Measurements from ENCODE around the gene CFDP1. TPM values are rescaled to one million over a fixed set of nuclear protein-coding genes. Genes with fewer than 3 reads are reported as not detected.

CFDP1 gene
- polyA plus RNA-seq, 1 donor (not counting 4 experiments of a cell fraction or from before 2014, with no cell fraction given) = 42.1 TPM

DNA sequence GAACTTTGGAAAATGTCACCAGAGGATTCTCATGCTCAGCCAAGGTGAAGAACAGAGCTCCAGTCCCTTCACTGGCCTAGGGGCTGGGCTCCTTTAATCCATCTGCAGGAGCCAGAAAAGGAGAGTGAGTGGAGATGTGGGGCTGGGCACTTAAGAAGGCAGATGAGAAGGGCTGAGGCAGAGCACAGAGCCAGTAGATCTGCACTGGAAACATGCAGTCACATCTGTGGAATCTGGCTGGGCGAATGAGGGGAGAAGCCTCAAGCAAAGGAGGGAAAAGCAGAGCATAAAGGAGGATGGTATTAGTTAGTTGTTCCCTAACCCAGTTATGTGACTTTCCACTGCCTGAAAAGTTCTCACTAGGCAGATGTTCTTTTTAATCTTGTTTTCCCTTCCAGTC lies 131.5 kb downstream of the CFDP1 start:
- Histone ChIP-seq H3K4me2 (ENCODE audit: control insufficient read depth, extremely low read depth, insufficient read depth, low read depth, low read length) (no peak overlapping the region), H3K9ac (ENCODE audit: control insufficient read depth, extremely low read depth, insufficient read depth, low read length) (no peak overlapping the region), H3K27ac (ENCODE audit: control insufficient read depth, insufficient read depth, low read length) (no peak overlapping the region), H2AFZ (ENCODE audit: control insufficient read depth, low read length) (no peak overlapping the region), H3K79me2 (ENCODE audit: control insufficient read depth, insufficient read depth, low read length) (no peaks in the 10 kb centered on the region), H3K4me1 (ENCODE audit: control insufficient read depth, extremely low read depth, insufficient read depth, low read length) (peaks cover 40% of the 10 kb centered on the region), H3K4me3 (ENCODE audit: control insufficient read depth in 2 of 3, extremely low read depth in 1 of 3, insufficient read depth in 2 of 3, low read depth in 1 of 3, low read length in 3 of 3) (no peak overlapping the region), H3K27me3 (ENCODE audit: control insufficient read depth, extremely low read depth, insufficient read depth, low read length) (no peaks in the 10 kb centered on the region), H3K36me3 (ENCODE audit: control insufficient read depth in 2 of 2, extremely low read depth in 1 of 2, insufficient read depth in 2 of 2, low read length in 2 of 2) (peaks cover 9 to 14% of the 10 kb centered on the region in 2 experiments), H3K9me3 (ENCODE audit: control insufficient read depth, low read depth, low read length) (no peaks in the 10 kb centered on the region), H4K20me1 (ENCODE audit: control insufficient read depth, extremely low read depth, insufficient read depth, low read length) (no peaks in the 10 kb centered on the region), H3K9me1 (ENCODE audit: control insufficient read depth, extremely low read depth, insufficient read depth, low read length) (no peaks in the 10 kb centered on the region)
- DNase-seq (ENCODE audit: low read depth, low spot score) (no peak), FAIRE-seq (no peak)
- no peak for TF ChIP-seq EZH2 (IDR thresholded peaks at IDR 0.05; ENCODE audit: low read length)
- dilution Hi-C loops (cut with MboI; ENCODE audit: extremely low pct_ligation_motif_present, low sequenced_read_pairs) = no loop called here

- Histone ChIP-seq H3K27me3 (ENCODE audit: control insufficient read depth, extremely low read depth, insufficient read depth, low read length) (no peaks in the 10 kb centered on the region), H4K20me1 (ENCODE audit: control insufficient read depth, extremely low read depth, insufficient read depth, low read length) (no peaks in the 10 kb centered on the region), H3K9ac (ENCODE audit: control insufficient read depth, extremely low read depth, insufficient read depth, low read length) (no peak overlapping the region), H3K79me2 (ENCODE audit: control insufficient read depth, insufficient read depth, low read length) (no peaks in the 10 kb centered on the region), H2AFZ (ENCODE audit: control insufficient read depth, low read length) (no peak overlapping the region), H3K9me1 (ENCODE audit: control insufficient read depth, extremely low read depth, insufficient read depth, low read length) (no peaks in the 10 kb centered on the region), H3K36me3 (ENCODE audit: control insufficient read depth in 2 of 2, extremely low read depth in 1 of 2, insufficient read depth in 2 of 2, low read length in 2 of 2) (peaks cover 8 to 18% of the 10 kb centered on the region in 2 experiments), H3K9me3 (ENCODE audit: control insufficient read depth, low read depth, low read length) (no peaks in the 10 kb centered on the region), H3K4me2 (ENCODE audit: control insufficient read depth, extremely low read depth, insufficient read depth, low read depth, low read length) (no peak overlapping the region), H3K4me1 (ENCODE audit: control insufficient read depth, extremely low read depth, insufficient read depth, low read length) (peaks cover 14% of the 10 kb centered on the region), H3K27ac (ENCODE audit: control insufficient read depth, insufficient read depth, low read length) (no peak overlapping the region), H3K4me3 (ENCODE audit: control insufficient read depth in 2 of 3, extremely low read depth in 1 of 3, insufficient read depth in 2 of 3, low read depth in 1 of 3, low read length in 3 of 3) (no peak overlapping the region)
- no peak for TF ChIP-seq EZH2 (IDR thresholded peaks at IDR 0.05; ENCODE audit: low read length)
- TF ChIP-seq, protein P1, sequence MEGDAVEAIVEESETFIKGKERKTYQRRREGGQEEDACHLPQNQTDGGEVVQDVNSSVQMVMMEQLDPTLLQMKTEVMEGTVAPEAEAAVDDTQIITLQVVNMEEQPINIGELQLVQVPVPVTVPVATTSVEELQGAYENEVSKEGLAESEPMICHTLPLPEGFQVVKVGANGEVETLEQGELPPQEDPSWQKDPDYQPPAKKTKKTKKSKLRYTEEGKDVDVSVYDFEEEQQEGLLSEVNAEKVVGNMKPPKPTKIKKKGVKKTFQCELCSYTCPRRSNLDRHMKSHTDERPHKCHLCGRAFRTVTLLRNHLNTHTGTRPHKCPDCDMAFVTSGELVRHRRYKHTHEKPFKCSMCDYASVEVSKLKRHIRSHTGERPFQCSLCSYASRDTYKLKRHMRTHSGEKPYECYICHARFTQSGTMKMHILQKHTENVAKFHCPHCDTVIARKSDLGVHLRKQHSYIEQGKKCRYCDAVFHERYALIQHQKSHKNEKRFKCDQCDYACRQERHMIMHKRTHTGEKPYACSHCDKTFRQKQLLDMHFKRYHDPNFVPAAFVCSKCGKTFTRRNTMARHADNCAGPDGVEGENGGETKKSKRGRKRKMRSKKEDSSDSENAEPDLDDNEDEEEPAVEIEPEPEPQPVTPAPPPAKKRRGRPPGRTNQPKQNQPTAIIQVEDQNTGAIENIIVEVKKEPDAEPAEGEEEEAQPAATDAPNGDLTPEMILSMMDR (optimal IDR thresholded peaks at IDR 0.05 in 1 of 3, IDR thresholded peaks at IDR 0.05 in 1 of 3, conservative IDR thresholded peaks at IDR 0.05 in 1 of 3; ENCODE audit: extremely low read depth in 1 of 3, insufficient read depth in 2 of 3, low read length in 3 of 3) = no peak
- FAIRE-seq (no peak), DNase-seq (ENCODE audit: low read depth, low spot score) (no peak)
- dilution Hi-C loops (cut with MboI; ENCODE audit: extremely low pct_ligation_motif_present, low sequenced_read_pairs) = no loop called here
These were observed 135.0 kb downstream of the CFDP1 start for GRCh38 chr16:75298267-75298666.

DNA sequence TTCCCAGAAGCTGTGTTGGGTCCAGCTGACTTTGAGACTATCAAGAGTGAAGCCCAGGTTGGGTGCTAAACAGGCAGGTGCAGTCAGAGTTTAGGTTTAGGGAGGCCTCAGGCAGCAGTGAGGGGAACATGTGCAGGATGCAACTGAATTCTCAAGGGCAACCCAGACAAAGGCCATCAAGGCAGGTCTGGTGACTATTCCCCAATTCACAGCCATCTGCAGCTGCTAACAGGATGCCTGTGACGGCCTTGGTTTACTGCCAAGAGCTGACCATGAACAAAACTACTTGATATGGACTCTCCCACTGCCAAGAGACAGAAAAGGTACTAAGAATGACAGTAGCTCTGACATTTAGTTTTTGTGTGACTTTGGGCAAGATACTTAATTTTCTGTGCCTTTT lies 136.7 kb downstream of the CFDP1 start:
- Histone ChIP-seq H3K4me3 (ENCODE audit: control insufficient read depth in 2 of 3, extremely low read depth in 1 of 3, insufficient read depth in 2 of 3, low read depth in 1 of 3, low read length in 3 of 3) (no peak overlapping the region), H3K79me2 (ENCODE audit: control insufficient read depth, insufficient read depth, low read length) (no peaks in the 10 kb centered on the region), H2AFZ (ENCODE audit: control insufficient read depth, low read length) (no peak overlapping the region), H3K27me3 (ENCODE audit: control insufficient read depth, extremely low read depth, insufficient read depth, low read length) (no peaks in the 10 kb centered on the region), H3K4me2 (ENCODE audit: control insufficient read depth, extremely low read depth, insufficient read depth, low read depth, low read length) (no peak overlapping the region), H3K27ac (ENCODE audit: control insufficient read depth, insufficient read depth, low read length) (no peak overlapping the region), H3K36me3 (ENCODE audit: control insufficient read depth in 2 of 2, extremely low read depth in 1 of 2, insufficient read depth in 2 of 2, low read length in 2 of 2) (peaks cover 13 to 18% of the 10 kb centered on the region in 2 experiments), H3K9me3 (ENCODE audit: control insufficient read depth, low read depth, low read length) (no peaks in the 10 kb centered on the region), H3K9me1 (ENCODE audit: control insufficient read depth, extremely low read depth, insufficient read depth, low read length) (no peaks in the 10 kb centered on the region), H3K9ac (ENCODE audit: control insufficient read depth, extremely low read depth, insufficient read depth, low read length) (no peak overlapping the region), H3K4me1 (ENCODE audit: control insufficient read depth, extremely low read depth, insufficient read depth, low read length) (peaks cover 5% of the 10 kb centered on the region), H4K20me1 (ENCODE audit: control insufficient read depth, extremely low read depth, insufficient read depth, low read length) (no peaks in the 10 kb centered on the region)
- dilution Hi-C loops (cut with MboI; ENCODE audit: extremely low pct_ligation_motif_present, low sequenced_read_pairs) = no loop called here
- no peak for FAIRE-seq
- DNase-seq (ENCODE audit: low read depth, low spot score) = no peak
- TF ChIP-seq, protein P1 (optimal IDR thresholded peaks at IDR 0.05 in 1 of 3, IDR thresholded peaks at IDR 0.05 in 1 of 3, conservative IDR thresholded peaks at IDR 0.05 in 1 of 3; ENCODE audit: extremely low read depth in 1 of 3, insufficient read depth in 2 of 3, low read length in 3 of 3) = no peak
- TF ChIP-seq EZH2 (IDR thresholded peaks at IDR 0.05; ENCODE audit: low read length) = no peak

All from keratinocyte (primary cell).